ENCODE results near the gene RANBP10. TPM values are rescaled to one million over a fixed set of nuclear protein-coding genes. Genes with fewer than 3 reads are reported as not detected.

The RANBP10 gene
- total and polyA plus RNA-seq, 10 of the 15 experiments (the other 5 are each of a cell fraction or from before 2014, with no cell fraction given), result 1.2 to 20.4 (median 10.8) TPM

GRCh38 chr16:67677712-67678111, 128.6 kb downstream of the RANBP10 start:
- H3K9ac ChIP-seq (ENCODE audit: control insufficient read depth, insufficient read depth, low read length), result no peak overlapping the region
- ATAC-seq (no peak), FAIRE-seq (no peak), DNase-seq (ENCODE audit: low read depth, low spot score) (no peak)
- no peak overlapping the region for H3K4me3 ChIP-seq
- H2AFZ ChIP-seq (ENCODE audit: control insufficient read depth, low read depth, low read length), result no peak overlapping the region
- POLR2A ChIA-PET, result no interaction called here
- H3K4me2 ChIP-seq (ENCODE audit: control insufficient read depth, insufficient read depth), result no peak overlapping the region
- in situ Hi-C loops (cut with MboI) (loop anchor here (5.0 kb wide), 1 partner anchor 250 kb away; no protein-coding TSS in a partner anchor), intact Hi-C loops (cut with micrococcal nuclease; ENCODE audit: unreplicated experiment) (no loop called here)
- peaks cover 4% of the 10 kb centered on the region for H3K4me1 ChIP-seq (ENCODE audit: control insufficient read depth, insufficient read depth, low read length)
- no peaks in the 10 kb centered on the region for H3K79me2 ChIP-seq (ENCODE audit: control insufficient read depth, insufficient read depth, low read length)
- no peak overlapping the region for H3K27ac ChIP-seq (ENCODE audit: control insufficient read depth, insufficient read depth)
- CTCF ChIA-PET, result interaction anchor here (1.1 kb wide), 2 partner anchors 41 to 139 kb away, joined by 3 to 6 read pairs; partner anchors contain the start of gene GFOD2
- no peaks in the 10 kb centered on the region for H4K20me1 ChIP-seq (ENCODE audit: control insufficient read depth, insufficient read depth)
- H3K36me3 ChIP-seq (ENCODE audit: control insufficient read depth in 2 of 2, insufficient read depth in 2 of 2, low read length in 1 of 2), result 0 out of 4 replicates have a peak, but pooled peaks cover 0 to 1% of the 10 kb centered on the region in 2 experiments
- TF ChIP-seq ZZZ3 (IDR thresholded peaks at IDR 0.05; ENCODE audit: control insufficient read depth, insufficient read length, low read depth), result no peak
- no peak for TF ChIP-seq YY1 (IDR thresholded peaks at IDR 0.05; ENCODE audit: low read depth, low read length)
- TF ChIP-seq DPF2 (IDR thresholded peaks at IDR 0.05), result no peak
- TF ChIP-seq IKZF1 (conservative IDR thresholded peaks at IDR 0.05), result no peak
- no peak for TF ChIP-seq WRNIP1 (IDR thresholded peaks at IDR 0.05; ENCODE audit: borderline replicate concordance, low read depth, low read length)
- TF ChIP-seq GABPA (IDR thresholded peaks at IDR 0.05; ENCODE audit: low read depth), result no peak
- no peak for TF ChIP-seq STAT3 (IDR thresholded peaks at IDR 0.05; ENCODE audit: low read depth, low read length)
- TF ChIP-seq HDAC2 (IDR thresholded peaks at IDR 0.05), result no peak
- TF ChIP-seq SUPT20H (IDR thresholded peaks at IDR 0.05; ENCODE audit: borderline replicate concordance, control insufficient read depth, low read depth, low read length), result no peak
- no peak for TF ChIP-seq TBL1XR1 (IDR thresholded peaks at IDR 0.05; ENCODE audit: low read depth, low read length)
- TF ChIP-seq YBX1 (IDR thresholded peaks at IDR 0.05), result no peak
- no peak for TF ChIP-seq TARDBP (IDR thresholded peaks at IDR 0.05; ENCODE audit: borderline replicate concordance)
- no peak for TF ChIP-seq FOS (IDR thresholded peaks at IDR 0.05; ENCODE audit: borderline replicate concordance, extremely low read depth, insufficient read length)
- TF ChIP-seq RUNX3 (IDR thresholded peaks at IDR 0.05; ENCODE audit: low read length), result no peak
- TF ChIP-seq PAX8 (IDR thresholded peaks at IDR 0.05), result no peak
- no peak for TF ChIP-seq RFX5 (IDR thresholded peaks at IDR 0.05; ENCODE audit: low read depth, low read length)
- no peak for TF ChIP-seq ZBTB40 (IDR thresholded peaks at IDR 0.05; ENCODE audit: borderline replicate concordance)
- H3K9me3 ChIP-seq (replicated peaks; ENCODE audit: control insufficient read depth, insufficient read depth, low read length), result no peaks in the 10 kb centered on the region
- WGBS (ENCODE audit: insufficient coverage, insufficient replicate concordance, low lambda C conversion rate, missing lambda C conversion rate), result 100% methylated on average over 1 of the region's 1 CpG
- RAD21 ChIA-PET (ENCODE audit: unreplicated experiment), result no interaction called here
- BruUV-seq (replicated peaks), result no TSS peak
- SMC1A ChIA-PET (ENCODE audit: uncharacterized antibody, unreplicated experiment), result no interaction called here
- H3K27me3 ChIP-seq (replicated peaks in 1 of 2; ENCODE audit: control insufficient read depth in 2 of 2, insufficient read depth in 2 of 2, low read length in 1 of 2), result no peaks in the 10 kb centered on the region
